HepG2 (cell line): Measurements from ENCODE around the gene GOLGB1. TPM values are rescaled to one million over a fixed set of nuclear protein-coding genes. Genes with fewer than 3 reads are reported as not detected.

Experiments used
- HOXA5 ChIP-seq: sonication (generic); formaldehyde crosslinking; IDR thresholded peaks from 2 replicates; pipeline ENCODE4 v1.4.0; 2020; ENCODE audit warnings: missing genetic modification reagents
- REXO4 ChIP-seq: sonication (generic); formaldehyde crosslinking; IDR thresholded peaks from 2 replicates; pipeline ENCODE4 v1.8.0; 2022; ENCODE audit warnings: missing genetic modification reagents, mild to moderate bottlenecking, borderline replicate concordance
- STAG1 ChIP-seq: sonication (generic); formaldehyde crosslinking; IDR thresholded peaks from 2 replicates; pipeline ENCODE4 v1.4.0; 2020; ENCODE audit warnings: missing genetic modification reagents
- TBX2 ChIP-seq: sonication (generic); formaldehyde crosslinking; IDR thresholded peaks from 2 replicates; pipeline ENCODE4 v1.5.0; 2020; ENCODE audit warnings: missing genetic modification reagents, mild to moderate bottlenecking, borderline replicate concordance
- TOPORS ChIP-seq: sonication (generic); formaldehyde crosslinking; IDR thresholded peaks from 2 replicates; pipeline ENCODE4 v1.8.0; 2023; ENCODE audit warnings: mild to moderate bottlenecking, missing genetic modification reagents
- ZMYM4 ChIP-seq: sonication (generic); formaldehyde crosslinking; IDR thresholded peaks from 2 replicates; pipeline ENCODE4 v1.8.1; 2023; ENCODE audit warnings: mild to moderate bottlenecking, missing genetic modification reagents
- ZNF296 ChIP-seq: sonication (generic); formaldehyde crosslinking; conservative IDR thresholded peaks from 2 replicates; pipeline ENCODE4 v1.5.0; 2020; ENCODE audit warnings: mild to moderate bottlenecking, missing genetic modification reagents
- ZNF33A ChIP-seq: sonication (generic); formaldehyde crosslinking; IDR thresholded peaks from 2 replicates; pipeline ENCODE4 v1.5.1; 2020; ENCODE audit warnings: missing genetic modification reagents, mild to moderate bottlenecking, moderate library complexity, borderline replicate concordance
- ZNF431 ChIP-seq: sonication (generic); formaldehyde crosslinking; IDR thresholded peaks from 2 replicates; pipeline ENCODE4 v1.9.0; 2022; ENCODE audit warnings: missing genetic modification reagents, low read depth, mild to moderate bottlenecking, borderline replicate concordance
- ZSCAN25 ChIP-seq: sonication (generic); formaldehyde crosslinking; IDR thresholded peaks from 2 replicates; pipeline ENCODE4 v1.8.0; 2022; ENCODE audit warnings: mild to moderate bottlenecking, missing genetic modification reagents
- polyA plus RNA-seq, 8 experiments: library from polyadenylated mRNA; depleted of rRNA in 3 of 8; stranded (reverse) in 7 of 8; unstranded in 1 of 8; fragments of >200 nt; fragmentation: Illumina TruSeq in 4 of 8; extraction: Trizol in 4 of 8; gene quantifications; 2 replicates each; pipeline versions ENCODE4 v1.2.1 to v1.2.3, GENCODE V29; 2011 to 2016; ENCODE audit warnings: low read depth in 4 of 8, missing spikeins in 1 of 8, mixed read lengths in 1 of 8; ENCODE audit not compliant: insufficient read depth in 1 of 8
- total RNA-seq, 5 experiments: library from RNA; depleted of rRNA; stranded (reverse); fragments of >200 nt; fragmentation: Illumina TruSeq; extraction: Trizol; gene quantifications; 2 replicates each; pipeline ENCODE4 v1.2.3, GENCODE V29; 2016; ENCODE audit warnings: low read depth in 1 of 5
- TF ChIP-seq, protein P1 (sequence below): sonication (generic); formaldehyde crosslinking; IDR thresholded peaks from one replicate; pipeline ENCODE4 v1.5.1; 2020; ENCODE audit warnings: mild to moderate bottlenecking, missing genetic modification reagents; ENCODE audit errors: not compliant biosample characterization
- TF ChIP-seq, protein P2 (sequence below): sonication (generic); formaldehyde crosslinking; IDR thresholded peaks from 2 replicates; pipeline ENCODE4 v1.5.1; 2020; ENCODE audit warnings: mild to moderate bottlenecking, missing genetic modification reagents, borderline replicate concordance
- TF ChIP-seq, protein P3 (sequence below): sonication (generic); formaldehyde crosslinking; IDR thresholded peaks from 2 replicates; pipeline ENCODE4 v1.4.0; 2020; ENCODE audit warnings: mild to moderate bottlenecking, missing genetic modification reagents

The GOLGB1 gene
- total and polyA plus RNA-seq, 2 of the 13 experiments (the other 11 are each of a cell fraction or from before 2014, with no cell fraction given): 13.1 to 39.5 TPM

DNA sequence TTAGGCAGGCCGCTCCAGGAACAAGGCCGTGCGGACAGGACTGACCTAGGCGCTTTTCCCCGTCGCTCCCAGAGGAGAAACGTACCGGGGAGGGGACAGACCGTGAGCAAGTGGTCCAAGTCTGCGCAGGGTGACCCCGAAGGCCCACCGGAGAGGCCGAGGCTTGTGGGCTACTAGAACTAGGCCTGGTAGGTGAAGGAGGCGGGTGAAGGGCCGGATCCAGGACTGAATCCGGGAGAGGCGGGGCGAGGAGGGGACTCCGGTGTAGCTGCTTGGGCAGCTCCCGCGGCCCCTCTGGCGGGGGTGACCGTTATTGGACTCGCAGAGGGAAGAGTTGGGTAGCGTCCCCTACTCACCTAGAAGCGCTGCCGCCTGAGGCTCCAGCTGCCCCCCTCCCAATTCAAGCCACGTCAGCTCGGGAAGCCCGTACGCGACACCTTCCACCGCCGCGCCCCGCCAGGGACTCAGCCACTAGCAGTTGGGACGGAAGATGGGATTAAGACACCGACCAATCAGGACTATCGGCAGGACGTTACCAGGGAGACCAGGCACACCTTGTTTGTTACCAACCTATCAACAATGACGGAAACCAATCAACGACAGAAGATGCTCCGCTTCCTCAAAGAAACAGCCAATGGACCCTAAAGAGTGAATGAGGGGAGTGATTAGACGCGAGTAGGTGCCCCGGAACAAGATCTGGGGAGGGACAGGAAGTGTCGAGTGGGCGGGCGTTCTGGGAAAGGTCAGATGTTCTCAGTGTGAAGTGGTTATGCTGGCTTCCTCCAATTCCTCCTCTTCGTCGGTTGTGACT is at the start of gene GOLGB1 (continued):
- TF ChIP-seq, protein P1, sequence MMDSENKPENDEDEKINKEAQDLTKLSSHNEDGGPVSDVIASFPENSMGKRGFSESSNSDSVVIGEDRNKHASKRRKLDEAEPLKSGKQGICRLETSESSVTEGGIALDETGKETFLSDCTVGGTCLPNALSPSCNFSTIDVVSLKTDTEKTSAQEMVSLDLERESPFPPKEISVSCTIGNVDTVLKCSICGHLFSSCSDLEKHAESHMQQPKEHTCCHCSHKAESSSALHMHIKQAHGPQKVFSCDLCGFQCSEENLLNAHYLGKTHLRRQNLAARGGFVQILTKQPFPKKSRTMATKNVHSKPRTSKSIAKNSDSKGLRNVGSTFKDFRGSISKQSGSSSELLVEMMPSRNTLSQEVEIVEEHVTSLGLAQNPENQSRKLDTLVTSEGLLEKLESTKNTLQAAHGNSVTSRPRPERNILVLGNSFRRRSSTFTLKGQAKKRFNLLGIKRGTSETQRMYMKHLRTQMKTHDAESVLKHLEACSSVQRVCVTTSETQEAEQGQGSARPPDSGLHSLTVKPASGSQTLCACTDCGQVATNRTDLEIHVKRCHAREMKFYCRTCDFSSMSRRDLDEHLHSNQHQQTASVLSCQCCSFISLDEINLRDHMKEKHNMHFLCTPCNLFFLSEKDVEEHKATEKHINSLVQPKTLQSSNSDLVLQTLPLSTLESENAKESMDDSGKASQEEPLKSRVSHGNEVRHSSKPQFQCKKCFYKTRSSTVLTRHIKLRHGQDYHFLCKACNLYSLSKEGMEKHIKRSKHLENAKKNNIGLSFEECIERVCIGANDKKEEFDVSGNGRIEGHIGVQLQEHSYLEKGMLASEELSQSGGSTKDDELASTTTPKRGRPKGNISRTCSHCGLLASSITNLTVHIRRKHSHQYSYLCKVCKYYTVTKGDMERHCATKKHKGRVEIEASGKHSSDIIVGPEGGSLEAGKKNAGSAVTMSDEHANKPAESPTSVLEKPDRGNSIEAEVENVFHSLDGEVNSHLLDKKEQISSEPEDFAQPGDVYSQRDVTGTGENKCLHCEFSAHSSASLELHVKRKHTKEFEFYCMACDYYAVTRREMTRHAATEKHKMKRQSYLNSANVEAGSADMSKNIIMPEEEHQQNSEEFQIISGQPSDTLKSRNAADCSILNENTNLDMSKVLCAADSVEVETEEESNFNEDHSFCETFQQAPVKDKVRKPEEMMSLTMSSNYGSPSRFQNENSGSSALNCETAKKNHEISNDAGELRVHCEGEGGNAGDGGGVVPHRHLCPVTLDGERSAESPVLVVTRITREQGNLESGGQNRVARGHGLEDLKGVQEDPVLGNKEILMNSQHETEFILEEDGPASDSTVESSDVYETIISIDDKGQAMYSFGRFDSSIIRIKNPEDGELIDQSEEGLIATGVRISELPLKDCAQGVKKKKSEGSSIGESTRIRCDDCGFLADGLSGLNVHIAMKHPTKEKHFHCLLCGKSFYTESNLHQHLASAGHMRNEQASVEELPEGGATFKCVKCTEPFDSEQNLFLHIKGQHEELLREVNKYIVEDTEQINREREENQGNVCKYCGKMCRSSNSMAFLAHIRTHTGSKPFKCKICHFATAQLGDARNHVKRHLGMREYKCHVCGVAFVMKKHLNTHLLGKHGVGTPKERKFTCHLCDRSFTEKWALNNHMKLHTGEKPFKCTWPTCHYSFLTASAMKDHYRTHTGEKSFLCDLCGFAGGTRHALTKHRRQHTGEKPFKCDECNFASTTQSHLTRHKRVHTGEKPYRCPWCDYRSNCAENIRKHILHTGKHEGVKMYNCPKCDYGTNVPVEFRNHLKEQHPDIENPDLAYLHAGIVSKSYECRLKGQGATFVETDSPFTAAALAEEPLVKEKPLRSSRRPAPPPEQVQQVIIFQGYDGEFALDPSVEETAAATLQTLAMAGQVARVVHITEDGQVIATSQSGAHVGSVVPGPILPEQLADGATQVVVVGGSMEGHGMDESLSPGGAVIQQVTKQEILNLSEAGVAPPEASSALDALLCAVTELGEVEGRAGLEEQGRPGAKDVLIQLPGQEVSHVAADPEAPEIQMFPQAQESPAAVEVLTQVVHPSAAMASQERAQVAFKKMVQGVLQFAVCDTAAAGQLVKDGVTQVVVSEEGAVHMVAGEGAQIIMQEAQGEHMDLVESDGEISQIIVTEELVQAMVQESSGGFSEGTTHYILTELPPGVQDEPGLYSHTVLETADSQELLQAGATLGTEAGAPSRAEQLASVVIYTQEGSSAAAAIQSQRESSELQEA (CRISPR knock-in tag): peak; percentile 32
- TF ChIP-seq TOPORS (CRISPR knock-in tag) (no peak), TBX2 (CRISPR knock-in tag) (0 out of 2 replicates have a peak, but pooled peaks have one; percentile 70), ZMYM4 (CRISPR knock-in tag) (peak; percentile 72), ZNF296 (CRISPR knock-in tag) (no peak), STAG1 (CRISPR knock-in tag) (peak; percentile 10; the same call in 1 of the 2 replicates), ZNF431 (no peak; the same call in 1 of the 2 replicates), ZNF33A (CRISPR knock-in tag) (no peak), REXO4 (CRISPR knock-in tag) (no peak), ZSCAN25 (CRISPR knock-in tag) (no peak), HOXA5 (CRISPR knock-in tag) (peak; percentile 86)
- TF ChIP-seq, protein P2, sequence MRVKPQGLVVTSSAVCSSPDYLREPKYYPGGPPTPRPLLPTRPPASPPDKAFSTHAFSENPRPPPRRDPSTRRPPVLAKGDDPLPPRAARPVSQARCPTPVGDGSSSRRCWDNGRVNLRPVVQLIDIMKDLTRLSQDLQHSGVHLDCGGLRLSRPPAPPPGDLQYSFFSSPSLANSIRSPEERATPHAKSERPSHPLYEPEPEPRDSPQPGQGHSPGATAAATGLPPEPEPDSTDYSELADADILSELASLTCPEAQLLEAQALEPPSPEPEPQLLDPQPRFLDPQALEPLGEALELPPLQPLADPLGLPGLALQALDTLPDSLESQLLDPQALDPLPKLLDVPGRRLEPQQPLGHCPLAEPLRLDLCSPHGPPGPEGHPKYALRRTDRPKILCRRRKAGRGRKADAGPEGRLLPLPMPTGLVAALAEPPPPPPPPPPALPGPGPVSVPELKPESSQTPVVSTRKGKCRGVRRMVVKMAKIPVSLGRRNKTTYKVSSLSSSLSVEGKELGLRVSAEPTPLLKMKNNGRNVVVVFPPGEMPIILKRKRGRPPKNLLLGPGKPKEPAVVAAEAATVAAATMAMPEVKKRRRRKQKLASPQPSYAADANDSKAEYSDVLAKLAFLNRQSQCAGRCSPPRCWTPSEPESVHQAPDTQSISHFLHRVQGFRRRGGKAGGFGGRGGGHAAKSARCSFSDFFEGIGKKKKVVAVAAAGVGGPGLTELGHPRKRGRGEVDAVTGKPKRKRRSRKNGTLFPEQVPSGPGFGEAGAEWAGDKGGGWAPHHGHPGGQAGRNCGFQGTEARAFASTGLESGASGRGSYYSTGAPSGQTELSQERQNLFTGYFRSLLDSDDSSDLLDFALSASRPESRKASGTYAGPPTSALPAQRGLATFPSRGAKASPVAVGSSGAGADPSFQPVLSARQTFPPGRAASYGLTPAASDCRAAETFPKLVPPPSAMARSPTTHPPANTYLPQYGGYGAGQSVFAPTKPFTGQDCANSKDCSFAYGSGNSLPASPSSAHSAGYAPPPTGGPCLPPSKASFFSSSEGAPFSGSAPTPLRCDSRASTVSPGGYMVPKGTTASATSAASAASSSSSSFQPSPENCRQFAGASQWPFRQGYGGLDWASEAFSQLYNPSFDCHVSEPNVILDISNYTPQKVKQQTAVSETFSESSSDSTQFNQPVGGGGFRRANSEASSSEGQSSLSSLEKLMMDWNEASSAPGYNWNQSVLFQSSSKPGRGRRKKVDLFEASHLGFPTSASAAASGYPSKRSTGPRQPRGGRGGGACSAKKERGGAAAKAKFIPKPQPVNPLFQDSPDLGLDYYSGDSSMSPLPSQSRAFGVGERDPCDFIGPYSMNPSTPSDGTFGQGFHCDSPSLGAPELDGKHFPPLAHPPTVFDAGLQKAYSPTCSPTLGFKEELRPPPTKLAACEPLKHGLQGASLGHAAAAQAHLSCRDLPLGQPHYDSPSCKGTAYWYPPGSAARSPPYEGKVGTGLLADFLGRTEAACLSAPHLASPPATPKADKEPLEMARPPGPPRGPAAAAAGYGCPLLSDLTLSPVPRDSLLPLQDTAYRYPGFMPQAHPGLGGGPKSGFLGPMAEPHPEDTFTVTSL: no peak
- TF ChIP-seq, protein P3, sequence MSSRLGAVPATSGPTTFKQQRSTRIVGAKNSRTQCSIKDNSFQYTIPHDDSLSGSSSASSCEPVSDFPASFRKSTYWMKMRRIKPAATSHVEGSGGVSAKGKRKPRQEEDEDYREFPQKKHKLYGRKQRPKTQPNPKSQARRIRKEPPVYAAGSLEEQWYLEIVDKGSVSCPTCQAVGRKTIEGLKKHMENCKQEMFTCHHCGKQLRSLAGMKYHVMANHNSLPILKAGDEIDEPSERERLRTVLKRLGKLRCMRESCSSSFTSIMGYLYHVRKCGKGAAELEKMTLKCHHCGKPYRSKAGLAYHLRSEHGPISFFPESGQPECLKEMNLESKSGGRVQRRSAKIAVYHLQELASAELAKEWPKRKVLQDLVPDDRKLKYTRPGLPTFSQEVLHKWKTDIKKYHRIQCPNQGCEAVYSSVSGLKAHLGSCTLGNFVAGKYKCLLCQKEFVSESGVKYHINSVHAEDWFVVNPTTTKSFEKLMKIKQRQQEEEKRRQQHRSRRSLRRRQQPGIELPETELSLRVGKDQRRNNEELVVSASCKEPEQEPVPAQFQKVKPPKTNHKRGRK: no peak
